Body of pancreas (tissue), 4 donors: Measurements from ENCODE around the gene IGSF21. TPM values are rescaled to one million over a fixed set of nuclear protein-coding genes. Genes with fewer than 3 reads are reported as not detected.

Experiments
- ATAC-seq: fragments of 150-250 bp; one replicate; pipeline ENCODE4 v1.9.1; 2016
- DNase-seq, 4 donors: peaks; one replicate each; pipeline ENCODE4 v3.0.0-alpha.2; 2019
- H3K27ac ChIP-seq, 4 donors: fragments of 200-600 bp; sonication (generic); 1 replicate in 3 of 4; 2 replicates in 1 of 4; pipeline versions ENCODE4 v1.5.1 to v1.6.1; 2016 to 2019; ENCODE audit warnings: mild to moderate bottlenecking in 1 of 4, mixed read lengths in 1 of 4, moderate library complexity in 1 of 4
- H3K27me3 ChIP-seq, 2 donors: fragments of 200-600 bp; sonication (generic); one replicate each; pipeline ENCODE4 v1.6.0; 2016; ENCODE audit warnings: mild to moderate bottlenecking in 1 of 2
- H3K36me3 ChIP-seq, 2 donors: fragments of 200-600 bp; sonication (generic); replicated peaks in 1 of 2; 2 replicates each; pipeline ENCODE4 v1.5.1; 2016; ENCODE audit warnings: low read depth in 2 of 2; ENCODE audit not compliant: insufficient read depth in 1 of 2
- H3K4me1 ChIP-seq: fragments of 200-600 bp; sonication (generic); one replicate; pipeline ENCODE4 v1.6.0; 2016
- H3K4me3 ChIP-seq, 2 donors: fragments of 200-600 bp; sonication (generic); 1 replicate in 1 of 2; 2 replicates in 1 of 2; pipeline ENCODE4 v1.5.1; 2016 to 2019
- H3K9me3 ChIP-seq, 3 donors: fragments of 200-600 bp; sonication (generic); 1 replicate in 2 of 3; 2 replicates in 1 of 3; pipeline ENCODE4 v1.5.1; 2016
- CTCF ChIP-seq, 7 experiments: fragments of 450-650 bp in 4 of 7; fragments of 200-600 bp in 3 of 7; sonication (generic) in 3 of 7; IDR thresholded peaks; one replicate each; pipeline ENCODE4 v1.5.1; 2016 to 2019; ENCODE audit warnings: antibody characterized with exemption in 7 of 7
- POLR2A ChIP-seq, 3 donors: fragments of 450-650 bp; IDR thresholded peaks; one replicate each; pipeline ENCODE4 v1.6.1; 2016; ENCODE audit warnings: antibody characterized with exemption in 3 of 3, mild to moderate bottlenecking in 2 of 3
- WGBS, 2 donors: methylation state at CpG; one replicate each; pipeline ENCODE4 v1.1.5; 2017; 5-methylcytosine and 5-hydroxymethylcytosine counted together
- intact Hi-C: fragments of 100-400 bp; cut with DNase I; formaldehyde crosslinking; loops from one replicate; pipeline ENCODE4 v1.15.1; 2023
- total RNA-seq, 2 donors: library from RNA; depleted of rRNA; stranded (reverse); fragments of >200 nt; gene quantifications; one replicate each; pipeline ENCODE4 v1.1.0, GENCODE V29; 2016

IGSF21 gene
- total RNA-seq, 2 donors from 2014 or later = 0.33 to 2.1 TPM

DNA sequence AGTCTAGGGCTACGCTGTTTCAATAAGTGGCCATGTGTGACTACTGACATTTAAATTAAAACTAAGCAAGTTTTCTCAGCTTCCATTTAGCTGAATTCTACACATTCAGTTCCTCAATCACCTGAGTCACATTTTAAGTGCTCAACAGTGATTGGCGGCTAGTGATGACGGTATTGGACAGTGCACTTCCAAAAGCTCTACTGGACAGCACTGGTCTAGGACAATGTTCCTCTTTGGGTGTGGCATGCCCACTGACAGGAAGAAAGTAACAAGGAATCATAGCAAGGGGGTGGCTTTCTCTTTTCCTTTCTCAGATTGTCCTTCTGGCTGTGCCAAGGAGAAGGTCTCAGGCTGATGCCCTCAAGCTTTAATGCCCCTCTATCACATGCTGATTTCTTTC is 11.7 kb downstream of the IGSF21 start:
- no peak for DNase-seq
- intact Hi-C loops = no loop called here

DNA sequence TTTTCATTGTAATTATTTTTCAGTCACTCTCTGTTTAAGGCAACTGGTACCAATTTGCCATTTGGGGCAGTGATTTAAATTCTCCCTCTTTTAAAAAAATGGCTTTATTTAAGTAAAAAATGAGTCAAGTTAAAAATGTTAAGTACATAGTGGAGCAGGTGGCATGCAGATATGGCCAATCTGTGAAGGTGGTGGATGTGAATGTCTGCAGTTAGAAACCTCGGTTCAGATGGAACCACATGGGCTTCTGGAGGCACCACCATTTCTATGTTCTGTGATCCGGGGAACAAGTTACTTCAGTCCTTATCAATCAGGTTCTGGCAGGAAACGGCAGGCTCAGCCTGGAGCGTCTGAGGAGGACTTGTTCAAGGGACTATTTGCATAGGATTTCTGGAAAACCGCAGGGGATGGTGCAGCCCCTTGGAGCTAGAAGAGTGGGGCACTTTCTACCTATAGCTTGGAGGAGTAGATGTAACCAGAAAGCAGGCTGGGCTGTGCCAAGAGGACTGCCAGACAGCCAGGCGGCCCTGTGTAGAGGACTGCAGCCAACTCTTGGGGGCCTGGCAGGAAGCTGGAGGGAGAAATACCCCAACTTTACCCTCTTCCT is 12.3 kb downstream of the IGSF21 start:
- DNase-seq (no peak), ATAC-seq (no peak)
- intact Hi-C loops = no loop called here
- H3K27me3 ChIP-seq = peaks cover 0 to 4% of the 10 kb centered on the region in 2 donors
- TF ChIP-seq POLR2A (IDR thresholded peaks at IDR 0.05) (no peak), CTCF (IDR thresholded peaks at IDR 0.05) (no peak)
- WGBS, 2 donors = 22 to 25% methylated on average over 6 of the region's 6 CpGs
- no peak overlapping the region for H3K27ac ChIP-seq
- no peaks in the 10 kb centered on the region for H3K4me1 ChIP-seq
- no peak overlapping the region for H3K4me3 ChIP-seq
- no peaks in the 10 kb centered on the region for H3K36me3 ChIP-seq
- no peaks in the 10 kb centered on the region for H3K9me3 ChIP-seq

More for the DNA sequence above, 11.7 kb downstream of the IGSF21 start:
- H3K27me3 ChIP-seq = peaks cover 0 to 4% of the 10 kb centered on the region in 2 donors
- no peak overlapping the region for H3K4me3 ChIP-seq
- no peaks in the 10 kb centered on the region for H3K9me3 ChIP-seq
- no peaks in the 10 kb centered on the region for H3K4me1 ChIP-seq
- no peak for TF ChIP-seq CTCF (IDR thresholded peaks at IDR 0.05)
- no peak for TF ChIP-seq POLR2A (IDR thresholded peaks at IDR 0.05)
- no peak overlapping the region for H3K27ac ChIP-seq
- ATAC-seq = no peak
- WGBS, 2 donors = 56 to 57% methylated on average over 3 of the region's 3 CpGs
- no peaks in the 10 kb centered on the region for H3K36me3 ChIP-seq

- ATAC-seq (no peak), DNase-seq (no peak)
- H3K4me3 ChIP-seq = no peak overlapping the region
- H3K36me3 ChIP-seq = no peaks in the 10 kb centered on the region
- H3K4me1 ChIP-seq = no peaks in the 10 kb centered on the region
- 43 to 61% methylated on average over 8 of the region's 8 CpGs for WGBS, 2 donors
- intact Hi-C loops = no loop called here
- H3K27ac ChIP-seq = no peak overlapping the region
- peaks cover 0 to 4% of the 10 kb centered on the region in 2 donors for H3K27me3 ChIP-seq
- TF ChIP-seq CTCF (IDR thresholded peaks at IDR 0.05) (no peak), POLR2A (IDR thresholded peaks at IDR 0.05) (no peak)
- H3K9me3 ChIP-seq = no peaks in the 10 kb centered on the region
Measured at GRCh38 chr1:18120638-18121037, 13.0 kb downstream of the IGSF21 start.

DNA sequence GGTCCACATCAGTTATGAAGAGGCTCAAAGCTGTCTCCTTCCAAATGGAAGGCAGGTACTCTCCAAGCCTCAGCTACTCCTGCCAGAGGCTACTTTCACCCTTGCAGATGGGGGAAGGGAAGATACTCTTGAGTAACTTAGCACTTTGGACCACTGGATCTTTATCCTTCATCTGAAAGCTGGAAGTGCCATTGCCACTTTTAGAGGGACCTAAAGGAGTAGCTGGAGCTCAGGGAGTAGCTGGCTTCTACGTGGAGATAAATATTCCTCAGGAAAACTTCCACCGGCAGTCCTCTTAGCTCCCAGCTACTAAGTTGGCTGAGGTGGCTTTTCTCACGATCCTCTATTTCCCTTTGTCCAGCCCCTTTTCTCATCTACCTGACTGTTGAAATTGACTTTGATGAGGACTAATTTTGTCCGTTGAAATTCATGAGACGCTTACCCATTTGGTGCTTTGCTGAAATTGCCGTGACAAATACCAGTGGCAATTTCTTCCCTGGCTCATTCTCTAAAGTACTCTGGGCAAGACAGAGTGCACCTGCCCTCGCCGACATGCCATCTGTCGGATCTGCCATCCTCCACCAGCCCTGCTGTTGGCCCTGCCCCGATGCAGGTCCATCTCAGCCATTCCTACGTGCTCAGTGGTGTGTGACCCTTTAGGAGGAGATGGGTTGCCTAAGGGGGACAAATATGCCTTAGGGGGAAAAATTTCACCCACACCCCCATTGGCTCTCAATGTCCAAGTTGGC is 13.6 kb downstream of the IGSF21 start:
- no peak for TF ChIP-seq CTCF (IDR thresholded peaks at IDR 0.05)
- TF ChIP-seq POLR2A (IDR thresholded peaks at IDR 0.05) = no peak
- Histone ChIP-seq H3K9me3 (no peaks in the 10 kb centered on the region), H3K36me3 (no peaks in the 10 kb centered on the region), H3K4me1 (no peaks in the 10 kb centered on the region), H3K27ac (no peak overlapping the region), H3K27me3 (peaks cover 0 to 4% of the 10 kb centered on the region in 2 donors), H3K4me3 (no peak overlapping the region)
- DNase-seq = no peak
- no peak for ATAC-seq
- WGBS, 2 donors = 76 to 79% methylated on average over 11 of the region's 11 CpGs
- intact Hi-C loops = no loop called here
